Central memory CD4-positive, alpha-beta T cell (primary cell): Measurements from ENCODE around the gene ZNF239.
A peak's percentile ranks its signal among the peaks of the same experiment; 100 is the strongest.
"Not testable (repeated sequence)": the region's sequence is repeated elsewhere in the genome, so short reads cannot be mapped to it uniquely, and the experiment has no call there.

Source experiments
- DNase-seq: peaks from one replicate; pipeline ENCODE4 v3.0.0; 2022
- total RNA-seq, 3 experiments: gene quantifications; one replicate each; lab custom pipeline; 2026; lab: John Stamatoyannopoulos, UW

The ZNF239 gene
- 3.1 to 15.5 (median 8.4) reads per million in 3 experiments for total RNA-seq

GRCh38 chr10:43574001-43574892 is at the start of gene ZNF239:
Gene ZNF239 (minus strand): TSS chr10:43574616. CDS start chr10:43558079, 16,537 bp downstream.
- DNase-seq, result peak; percentile 79

DNA sequence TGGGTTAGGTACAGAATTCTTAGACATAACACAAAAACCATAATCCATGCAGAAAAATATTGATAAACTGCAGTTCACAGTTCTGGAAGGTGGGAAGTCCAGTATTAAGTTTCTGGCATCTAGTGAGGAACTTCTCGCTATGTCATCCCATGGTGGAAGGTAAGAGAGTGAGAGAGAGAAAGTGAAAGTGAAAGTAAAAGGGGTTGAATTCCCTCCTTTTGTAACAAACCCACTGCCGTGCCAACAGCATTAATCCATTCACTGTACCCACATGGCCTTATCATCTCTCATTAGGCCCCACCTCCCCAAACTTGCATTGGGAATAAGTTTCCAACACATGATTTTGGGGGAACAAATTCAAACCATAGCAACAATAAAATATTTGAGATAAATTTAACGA is 48.9 kb upstream of the ZNF239 start:
- DNase-seq, result peak; percentile 6

DNA sequence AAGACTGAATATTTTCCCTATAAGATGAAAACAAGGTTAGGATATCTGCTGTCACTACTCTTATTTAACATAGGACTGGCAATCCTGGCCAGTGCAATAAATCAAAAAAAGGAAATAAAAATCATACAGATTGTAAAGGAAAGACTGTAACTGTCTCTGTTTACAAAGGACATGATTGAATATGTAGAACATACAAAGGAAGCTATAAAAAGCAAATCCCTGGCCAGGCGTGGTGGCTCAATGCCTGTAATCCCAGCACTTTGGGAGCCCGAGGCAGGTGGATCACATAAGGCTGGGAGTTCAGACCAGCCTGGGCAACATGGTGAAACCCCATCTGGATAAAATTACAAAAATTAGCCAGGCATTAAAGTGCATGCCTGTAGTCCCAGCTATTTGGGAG is 47.6 kb upstream of the ZNF239 start:
- no peak for DNase-seq

GRCh38 chr10:43619368-43619767 is 45.0 kb upstream of the ZNF239 start:
- no peak for DNase-seq

GRCh38 chr10:43616697-43617370 is 42.4 kb upstream of the ZNF239 start:
- no peak for DNase-seq

DNA sequence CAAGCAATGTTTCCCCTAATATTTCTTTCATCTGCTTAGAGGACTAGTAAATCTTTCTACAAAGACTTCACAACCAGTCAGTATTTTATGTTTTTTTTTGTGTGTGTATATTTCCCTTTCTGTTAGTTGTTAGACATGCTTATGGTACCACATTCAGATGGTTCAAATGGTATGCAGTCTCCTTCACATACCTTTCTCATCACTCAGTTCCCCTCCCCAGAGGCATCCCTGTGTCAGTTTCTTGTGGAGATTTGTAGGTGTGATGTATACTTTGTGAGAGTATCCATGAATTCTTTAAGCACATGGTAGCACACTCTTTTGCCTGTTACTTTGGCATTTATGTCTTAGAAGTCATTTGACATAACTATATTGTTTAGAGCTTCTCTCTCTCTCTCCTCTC is 36.2 kb upstream of the ZNF239 start:
- no peak for DNase-seq

DNA sequence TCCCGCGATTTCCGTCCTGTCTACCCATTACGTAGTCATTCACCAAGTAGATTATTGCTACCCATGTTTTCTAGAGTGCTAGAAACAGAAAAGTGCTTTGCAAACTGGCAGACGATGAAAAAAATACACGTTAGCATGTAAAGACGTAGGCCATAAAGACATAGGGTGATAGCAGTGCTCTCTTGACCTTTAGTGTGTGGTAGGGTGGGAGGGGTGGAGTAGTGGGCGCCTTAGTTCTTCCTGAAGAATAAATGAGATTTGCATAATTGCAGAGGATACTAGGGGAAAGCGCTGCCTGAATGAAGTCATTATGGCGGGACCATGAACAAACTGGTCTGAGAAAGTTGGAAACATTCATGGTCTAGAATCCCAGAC is 32.8 kb upstream of the ZNF239 start:
- no peak for DNase-seq

- peak; percentile 41 for DNase-seq
These were observed 32.1 kb upstream of the ZNF239 start, which contains the start of gene ZNF485 for GRCh38 chr10:43606323-43607198. Gene ZNF485 (plus strand): TSS chr10:43606438. CDS start chr10:43607051, 613 bp downstream.

GRCh38 chr10:43605850-43606322 is 31.5 kb upstream of the ZNF239 start:
- DNase-seq, result no peak

DNA sequence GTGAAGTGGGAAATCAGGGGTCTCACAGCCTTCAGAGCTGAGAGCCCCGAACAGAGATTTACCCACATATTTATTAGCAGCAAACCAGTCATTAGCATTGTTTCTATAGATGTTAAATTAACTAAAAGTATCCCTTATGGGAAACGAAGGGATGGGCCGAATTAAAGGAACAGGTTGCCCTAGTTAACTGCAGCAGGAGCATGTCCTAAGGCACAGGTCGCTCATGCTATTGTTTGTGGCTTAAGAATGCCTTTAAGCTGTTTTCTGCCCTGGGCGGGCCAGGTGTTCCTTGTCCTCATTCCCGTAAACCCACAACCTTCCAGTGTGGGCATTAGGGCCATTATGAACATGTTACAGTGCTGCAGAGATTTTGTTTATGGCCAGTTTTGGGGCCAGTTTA is 27.2 kb upstream of the ZNF239 start:
- not testable (repeated sequence) for DNase-seq

GRCh38 chr10:43599333-43599732 is 24.9 kb upstream of the ZNF239 start:
- no peak for DNase-seq

DNA sequence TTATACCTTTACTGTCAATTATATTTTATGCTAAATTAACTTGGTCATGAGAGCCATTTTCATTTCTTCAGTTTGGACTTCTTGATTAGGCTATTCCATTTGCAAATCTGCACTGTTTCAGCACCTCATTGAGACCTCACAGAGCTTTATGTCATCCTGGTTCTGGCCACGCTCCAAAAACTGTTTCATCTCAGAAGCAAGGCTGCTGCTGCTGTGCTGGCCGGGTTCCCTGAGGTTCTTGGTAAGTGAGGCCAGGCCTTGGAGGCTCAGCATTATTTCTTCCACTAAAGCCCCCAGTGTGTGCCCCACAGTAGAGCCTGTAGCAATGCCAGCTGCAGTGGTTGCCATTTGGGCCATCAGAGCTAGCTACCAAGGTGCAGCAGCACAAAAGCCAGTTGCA is 24.0 kb upstream of the ZNF239 start:
- DNase-seq, result no peak

GRCh38 chr10:43596546-43596945 is 22.1 kb upstream of the ZNF239 start:
- DNase-seq, result no peak

DNA sequence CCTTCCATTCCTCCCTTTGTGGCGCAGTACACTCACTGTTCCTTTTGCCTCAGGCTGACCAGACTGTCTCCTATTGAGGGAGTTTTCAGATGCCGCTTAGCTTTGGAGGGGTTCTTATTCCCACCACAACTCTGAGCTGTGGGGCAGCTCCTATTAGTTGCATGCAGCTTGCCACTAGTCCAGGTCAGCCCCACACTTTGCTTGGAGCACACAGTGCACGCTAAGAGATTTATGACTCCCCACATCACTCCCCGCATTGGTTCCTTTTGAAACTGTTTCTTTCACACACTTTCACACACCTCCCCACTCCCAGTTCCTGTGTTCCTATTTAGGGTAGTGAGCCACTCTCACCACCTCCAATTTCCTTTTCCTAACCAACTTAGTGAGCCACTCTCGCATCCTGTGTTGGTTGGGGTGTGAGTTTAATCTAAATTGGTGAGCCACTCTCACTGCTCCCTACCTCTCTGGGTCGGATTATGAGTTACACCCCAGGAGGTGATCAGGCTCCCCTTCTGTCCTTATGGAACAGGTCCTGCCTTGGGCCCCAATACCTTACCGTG is 21.4 kb upstream of the ZNF239 start:
- DNase-seq, result peak; percentile 3

DNA sequence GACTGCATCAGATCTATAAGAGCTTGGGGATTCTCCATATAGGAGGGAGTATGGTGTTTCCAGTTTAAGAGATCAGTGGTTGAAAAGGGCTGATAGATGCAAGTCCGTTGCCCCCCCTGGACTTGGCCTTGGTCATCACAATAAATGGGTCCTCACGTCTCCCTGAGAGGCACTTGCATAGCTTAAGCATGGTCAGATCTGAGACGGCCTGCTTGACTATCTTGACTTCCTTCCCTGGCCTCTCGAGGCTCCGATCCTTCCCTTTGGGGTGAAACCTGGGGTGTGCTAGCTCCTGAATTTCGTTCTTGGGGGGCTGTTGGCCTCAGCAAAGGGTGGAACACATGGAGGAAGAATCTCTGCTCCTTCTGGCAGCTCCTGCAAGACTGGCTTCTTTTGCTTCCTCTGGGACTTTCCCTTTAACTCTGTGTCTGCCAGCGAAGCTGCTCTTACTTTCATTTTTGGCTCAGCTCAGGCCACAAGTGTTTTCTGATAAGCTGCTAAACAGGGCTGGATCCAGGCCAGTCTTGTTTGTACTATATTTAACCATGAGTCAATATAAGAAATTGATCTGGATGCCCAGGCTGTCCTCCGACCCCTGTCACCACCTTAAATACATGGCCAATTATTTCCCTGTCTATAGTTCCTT is 20.7 kb upstream of the ZNF239 start:
- peak; percentile 40 for DNase-seq

GRCh38 chr10:43591303-43591904 is 17.0 kb upstream of the ZNF239 start:
- DNase-seq, result no peak

DNA sequence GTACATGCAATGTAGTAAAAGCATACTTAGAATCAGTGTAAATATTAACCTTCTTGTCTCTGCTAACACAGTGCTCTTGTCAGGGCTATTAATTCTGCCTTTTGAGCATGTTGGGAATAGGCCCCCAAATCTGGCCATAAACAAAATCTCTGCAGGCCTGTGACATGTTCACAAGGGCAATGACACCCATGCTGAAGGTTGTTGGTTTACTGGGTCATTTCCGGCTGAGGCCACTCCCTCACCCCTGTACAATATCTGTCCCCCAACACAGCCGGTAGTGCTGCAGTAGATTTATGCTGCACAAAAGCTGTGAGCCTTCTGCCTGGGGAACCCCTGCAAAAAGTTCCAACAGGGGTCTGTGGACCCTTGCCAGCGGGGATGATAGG is 12.3 kb upstream of the ZNF239 start:
- not testable (repeated sequence) for DNase-seq

DNA sequence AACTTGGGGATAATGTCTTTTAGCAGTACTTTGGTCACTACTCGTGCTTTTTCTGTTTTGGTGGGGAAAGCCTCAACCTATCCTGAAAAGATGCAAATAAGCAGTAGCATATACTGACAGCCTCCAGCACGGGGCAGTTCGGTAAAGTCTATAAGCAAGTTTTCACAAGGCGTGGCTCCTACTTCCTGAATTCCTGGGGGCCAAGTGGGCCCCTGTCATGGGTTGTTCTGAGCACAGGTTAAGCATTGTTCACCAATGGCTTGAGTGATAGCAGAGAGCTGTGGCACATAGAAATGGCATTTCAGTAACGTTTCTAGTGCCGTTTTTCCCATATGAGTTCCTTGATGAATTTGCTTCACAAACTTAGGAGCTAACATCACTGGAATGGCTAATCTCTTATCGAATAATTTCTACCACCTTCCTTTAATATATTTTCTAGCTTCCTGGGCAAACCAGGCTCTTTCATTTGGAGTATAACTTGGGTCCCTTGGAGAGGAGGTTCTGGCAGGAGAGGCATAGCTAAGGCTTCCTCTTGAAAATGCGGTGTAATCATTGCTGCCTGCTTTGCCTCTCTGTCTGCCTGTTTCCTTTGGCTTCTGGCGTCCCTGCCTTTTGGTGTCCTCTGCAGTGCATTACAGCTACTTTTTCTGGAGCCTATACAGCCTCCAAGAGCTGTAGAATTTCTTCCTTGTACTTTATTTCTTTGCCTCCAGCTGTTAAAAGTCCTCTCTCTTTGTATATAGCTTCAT is 11.7 kb upstream of the ZNF239 start:
- DNase-seq, result no peak

DNA sequence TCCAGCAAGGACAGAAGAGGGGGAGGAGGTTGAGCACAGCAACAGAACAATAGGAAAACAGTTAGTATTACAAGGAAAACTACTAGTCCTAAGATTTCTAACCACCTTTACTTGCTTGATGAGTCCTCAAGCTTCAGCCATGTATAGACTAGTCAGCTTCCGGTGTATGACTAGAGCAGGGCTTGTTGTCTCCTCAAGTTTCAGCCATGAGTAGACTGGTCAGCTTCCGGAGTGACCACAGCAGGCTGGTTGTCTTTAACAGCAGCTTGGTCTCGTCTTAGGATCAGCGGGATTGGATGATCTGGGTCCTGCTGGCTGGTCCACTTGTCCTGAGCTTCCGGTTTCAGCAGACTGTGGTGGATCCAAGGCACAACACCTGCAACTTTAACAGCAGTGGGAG is 10.6 kb upstream of the ZNF239 start:
- no peak for DNase-seq

DNA sequence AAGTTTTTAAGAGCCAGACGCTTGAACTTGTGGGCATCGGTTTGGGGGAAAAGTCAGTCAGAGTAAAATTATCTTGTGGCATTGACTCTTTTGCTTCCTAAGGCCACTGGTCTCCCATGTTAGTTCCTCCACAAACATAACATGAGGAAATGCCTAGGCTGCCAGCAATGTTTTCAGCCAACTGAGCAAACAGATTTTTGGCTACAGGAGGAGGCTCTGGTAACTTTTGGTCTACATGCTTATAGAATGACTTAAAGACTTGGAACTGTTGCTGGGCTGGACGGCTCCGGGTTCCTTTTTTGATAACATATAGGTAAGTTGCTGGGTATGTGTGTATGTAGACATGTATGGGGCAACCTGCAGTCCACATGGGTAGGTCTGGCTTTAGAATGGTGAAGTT is 9.6 kb upstream of the ZNF239 start:
- no peak for DNase-seq

DNA sequence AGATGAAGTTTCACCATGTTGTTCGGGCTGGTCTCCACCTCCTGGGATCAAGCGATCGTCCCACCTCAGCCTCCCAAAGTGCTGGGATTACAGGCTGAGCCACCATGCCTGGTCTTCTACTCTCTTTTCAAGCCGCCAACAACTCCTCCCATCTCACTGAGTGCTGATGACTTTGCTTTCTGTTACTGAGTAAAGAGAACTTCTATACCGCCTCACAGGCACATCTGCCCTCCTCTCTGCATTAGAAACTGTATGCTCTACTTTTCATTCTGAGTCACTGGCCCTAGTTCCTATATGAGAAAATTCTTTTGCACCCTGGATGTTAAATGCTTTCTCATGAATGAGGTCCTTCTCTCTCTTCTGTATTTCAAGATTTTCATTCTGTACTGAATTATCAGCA is 2.2 kb upstream of the ZNF239 start:
- DNase-seq, result no peak
